ENCODE results near the gene PNPLA2. TPM values are rescaled to one million over a fixed set of nuclear protein-coding genes. Genes with fewer than 3 reads are reported as not detected.

Gene PNPLA2
- total RNA-seq, 4 donors from 2014 or later: 16.9 to 96.2 (median 37.1) TPM

DNA sequence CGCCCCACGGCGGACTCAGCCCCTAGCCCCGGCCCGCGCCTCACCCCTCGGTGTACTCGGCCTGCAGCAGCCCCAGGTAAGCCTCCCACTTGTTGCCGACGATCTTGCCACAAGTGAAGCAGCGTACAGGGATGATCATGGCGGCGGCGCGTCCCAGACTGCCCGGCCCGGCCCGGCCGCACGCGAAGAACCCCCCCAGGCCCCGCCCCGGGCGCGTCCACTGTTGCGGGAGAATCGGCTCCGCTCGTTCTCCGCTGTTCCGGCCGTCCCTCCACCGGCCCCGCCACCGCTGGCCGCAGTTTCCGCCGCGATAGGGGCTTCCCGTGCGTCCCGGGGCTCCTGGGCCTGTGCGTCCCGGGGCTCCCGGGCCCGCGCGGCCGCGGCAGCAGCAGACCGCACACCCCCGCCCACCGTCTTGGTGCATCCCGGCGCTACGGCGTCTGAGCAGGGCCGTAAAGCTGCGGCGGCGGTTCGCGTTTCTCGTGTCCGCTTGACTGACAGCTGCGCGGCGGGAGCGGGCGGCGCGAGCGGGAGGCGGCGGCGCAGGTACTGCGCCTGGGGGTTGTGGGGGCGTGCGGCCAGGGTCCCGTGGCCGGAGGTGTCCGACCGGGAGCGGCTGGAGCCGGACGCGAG lies 23.8 kb downstream of the PNPLA2 start, which contains the start of the genes POLR2L and TSPAN4:
Gene POLR2L, minus strand, starts transcription at position 160 of the 633 bp plus-strand sequence. Its CDS starts 21 bp downstream, at position 139.
Gene TSPAN4, plus strand, starts transcription at position 483 of the 633 bp plus-strand sequence. CDS start 7,453 bp downstream, outside the sequence.
- intact Hi-C loops (cut with DNase I; ENCODE audit: low total_unique reads): no loop called here
- H3K27ac ChIP-seq: peak within 1 kb of the TSS; percentile 95 to 97
- peaks cover 7 to 25% of the 10 kb centered on the region in 2 donors for H3K4me1 ChIP-seq
- H3K9me3 ChIP-seq: no peaks in the 10 kb centered on the region
- H3K4me3 ChIP-seq: peak within 1 kb of the TSS; percentile 71 to 99
- DNase-seq: peak; percentile 86 to 90
- no peaks in the 10 kb centered on the region for H3K36me3 ChIP-seq
- peak; percentile 86 for TF ChIP-seq POLR2A (IDR thresholded peaks at IDR 0.05)
- TF ChIP-seq, protein P1, sequence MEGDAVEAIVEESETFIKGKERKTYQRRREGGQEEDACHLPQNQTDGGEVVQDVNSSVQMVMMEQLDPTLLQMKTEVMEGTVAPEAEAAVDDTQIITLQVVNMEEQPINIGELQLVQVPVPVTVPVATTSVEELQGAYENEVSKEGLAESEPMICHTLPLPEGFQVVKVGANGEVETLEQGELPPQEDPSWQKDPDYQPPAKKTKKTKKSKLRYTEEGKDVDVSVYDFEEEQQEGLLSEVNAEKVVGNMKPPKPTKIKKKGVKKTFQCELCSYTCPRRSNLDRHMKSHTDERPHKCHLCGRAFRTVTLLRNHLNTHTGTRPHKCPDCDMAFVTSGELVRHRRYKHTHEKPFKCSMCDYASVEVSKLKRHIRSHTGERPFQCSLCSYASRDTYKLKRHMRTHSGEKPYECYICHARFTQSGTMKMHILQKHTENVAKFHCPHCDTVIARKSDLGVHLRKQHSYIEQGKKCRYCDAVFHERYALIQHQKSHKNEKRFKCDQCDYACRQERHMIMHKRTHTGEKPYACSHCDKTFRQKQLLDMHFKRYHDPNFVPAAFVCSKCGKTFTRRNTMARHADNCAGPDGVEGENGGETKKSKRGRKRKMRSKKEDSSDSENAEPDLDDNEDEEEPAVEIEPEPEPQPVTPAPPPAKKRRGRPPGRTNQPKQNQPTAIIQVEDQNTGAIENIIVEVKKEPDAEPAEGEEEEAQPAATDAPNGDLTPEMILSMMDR (IDR thresholded peaks at IDR 0.05): peak in 2 of 4 experiments; percentile 47 to 48
- no peaks in the 10 kb centered on the region for H3K27me3 ChIP-seq

DNA sequence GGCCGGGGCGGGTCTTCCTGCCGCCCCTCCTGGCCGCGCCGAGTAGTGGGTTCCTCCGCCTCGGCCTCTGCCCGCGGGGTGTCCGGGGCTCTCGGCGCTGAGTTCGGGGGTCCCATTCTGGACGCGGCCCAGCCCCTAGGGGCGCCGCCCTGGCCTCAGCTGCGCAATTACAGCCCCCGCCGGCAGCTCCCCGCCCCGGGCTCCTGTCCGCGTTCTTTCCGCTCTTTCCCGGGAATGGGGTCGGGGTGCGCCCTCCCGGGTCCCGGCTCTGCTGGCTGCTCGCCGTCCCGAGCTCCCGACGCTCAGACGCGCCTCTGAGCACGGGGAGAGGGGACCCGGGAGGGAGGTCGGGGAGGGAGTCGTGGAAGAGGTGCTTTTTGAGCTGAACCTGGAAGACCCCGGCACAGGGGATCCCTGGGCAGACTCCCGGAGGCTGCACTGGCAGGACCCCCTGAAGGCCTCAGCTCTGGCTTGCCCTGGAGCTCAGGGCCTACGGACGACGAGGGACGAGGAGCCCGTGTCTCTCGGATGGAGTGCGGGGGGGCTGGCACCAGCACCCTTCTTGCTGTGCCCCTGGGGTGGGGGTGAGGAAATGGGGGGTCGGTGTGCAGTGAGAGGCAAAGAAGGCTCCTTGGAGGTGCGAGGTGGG lies 24.5 kb downstream of the PNPLA2 start:
- no peak for TF ChIP-seq POLR2A (IDR thresholded peaks at IDR 0.05)
- TF ChIP-seq, protein P1 (IDR thresholded peaks at IDR 0.05): peak in 1 of 4 experiments; percentile 19
- H3K9me3 ChIP-seq: no peaks in the 10 kb centered on the region
- no peaks in the 10 kb centered on the region for H3K27me3 ChIP-seq
- H3K27ac ChIP-seq: peak overlapping the region; percentile 95 to 97
- H3K36me3 ChIP-seq: no peaks in the 10 kb centered on the region
- peaks cover 7 to 25% of the 10 kb centered on the region in 2 donors for H3K4me1 ChIP-seq
- intact Hi-C loops (cut with DNase I; ENCODE audit: low total_unique reads): no loop called here
- peak in 1 of 2 donors; percentile 43 for DNase-seq
- H3K4me3 ChIP-seq: peak overlapping the region; percentile 71 to 99

DNA sequence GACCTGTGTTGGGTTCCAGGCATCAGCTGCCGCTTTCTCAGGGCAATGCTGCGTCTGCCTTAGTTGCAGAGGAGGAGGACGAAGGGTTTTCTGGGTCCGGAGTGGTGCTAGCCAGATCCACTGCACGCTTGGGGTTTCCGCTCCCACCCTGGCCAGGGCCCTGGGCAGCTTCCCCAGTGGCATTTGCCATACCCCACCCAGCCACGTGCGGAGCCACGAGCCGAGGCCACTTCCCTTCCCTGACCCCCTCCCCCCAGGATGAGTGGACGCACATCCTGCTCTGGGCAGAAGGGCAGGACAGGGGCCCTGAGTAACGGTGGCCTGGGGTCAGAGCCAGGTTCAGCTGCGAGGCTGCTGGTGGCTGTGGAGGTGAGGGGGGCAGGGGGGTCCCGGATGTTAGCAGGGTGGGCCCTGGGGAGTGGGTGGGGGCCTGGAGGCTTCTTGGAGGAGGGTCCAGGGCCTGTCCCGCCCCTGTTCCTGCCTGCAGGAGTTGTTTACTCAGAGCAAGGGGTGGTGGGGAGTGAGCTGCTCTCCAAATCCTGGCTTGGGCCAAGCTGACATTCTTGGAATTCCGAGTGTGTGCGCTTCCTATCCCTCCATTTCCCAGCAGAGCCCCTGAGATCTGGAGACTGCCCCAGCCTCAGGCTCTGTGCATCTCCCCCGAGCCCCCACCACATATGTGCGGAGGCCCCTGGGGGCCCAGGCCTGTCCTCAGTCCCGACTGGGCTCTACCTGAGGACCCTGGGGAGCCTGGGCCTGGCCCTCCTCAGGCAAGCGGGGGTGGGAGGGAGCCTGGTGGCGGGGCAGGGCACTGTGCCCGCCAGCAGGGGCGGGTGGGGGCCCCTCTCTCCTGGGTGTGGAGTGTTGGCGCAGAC lies 25.3 kb downstream of the PNPLA2 start:
- Histone ChIP-seq H3K4me3 (peak overlapping the region; percentile 71 to 99), H3K27ac (peak overlapping the region; percentile 95 to 97), H3K9me3 (no peaks in the 10 kb centered on the region), H3K27me3 (no peaks in the 10 kb centered on the region), H3K4me1 (peaks cover 15 to 28% of the 10 kb centered on the region in 2 donors), H3K36me3 (no peaks in the 10 kb centered on the region)
- DNase-seq: peak; percentile 90 to 94
- TF ChIP-seq, protein P1 (IDR thresholded peaks at IDR 0.05): peak in 1 of 4 experiments; percentile 25
- TF ChIP-seq POLR2A (IDR thresholded peaks at IDR 0.05): peak; percentile 4 to 57
- intact Hi-C loops (cut with DNase I; ENCODE audit: low total_unique reads): no loop called here

DNA sequence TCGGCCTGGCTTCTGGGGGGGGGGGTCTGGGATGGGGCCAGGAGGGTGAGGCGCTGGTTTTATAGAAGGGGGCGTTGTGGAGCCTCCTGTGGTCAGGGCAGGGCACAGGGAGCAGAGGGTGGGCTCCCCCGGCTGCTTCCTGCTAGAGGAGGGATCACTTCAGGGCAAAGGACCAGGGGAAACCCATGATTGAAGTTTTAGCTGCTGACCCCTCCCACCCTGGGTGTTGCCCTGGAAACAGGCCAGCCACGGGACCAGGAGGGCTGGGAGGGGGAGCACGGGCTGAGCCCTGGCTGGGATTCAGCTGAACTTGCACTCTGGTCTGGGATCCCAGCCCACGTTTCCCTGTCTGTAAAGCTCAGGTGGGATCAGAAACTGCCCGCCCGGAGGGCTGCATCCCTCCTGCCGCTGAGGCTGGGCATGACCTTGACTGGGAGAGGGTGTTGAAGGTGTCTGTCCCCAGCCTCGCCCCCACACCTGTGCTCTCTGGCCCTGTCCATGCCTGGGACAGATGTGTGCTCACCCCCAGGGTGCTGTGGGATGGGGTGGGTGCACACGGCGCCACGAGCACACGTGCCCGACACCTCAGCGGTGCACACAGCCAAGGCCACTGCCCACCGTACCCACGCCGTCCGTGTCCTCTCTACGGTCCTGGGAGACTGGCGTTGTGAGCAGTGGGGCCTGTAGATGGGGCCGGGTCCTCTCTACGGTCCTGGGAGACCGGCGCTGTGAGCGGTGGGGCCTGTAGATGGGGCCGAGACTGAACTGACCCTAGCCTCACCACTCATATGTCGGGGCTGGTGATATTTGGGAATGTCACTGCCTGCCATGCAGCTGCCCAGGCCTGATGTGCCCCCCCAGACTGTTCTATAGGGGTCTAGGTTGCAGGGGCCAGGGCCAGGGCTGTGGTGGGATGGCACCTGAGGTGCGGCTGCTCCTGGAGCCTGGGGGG lies 26.3 kb downstream of the PNPLA2 start:
- peak; percentile 96 for DNase-seq
- Histone ChIP-seq H3K9me3 (no peaks in the 10 kb centered on the region), H3K4me3 (peak overlapping the region; percentile 71 to 99), H3K27ac (peak overlapping the region; percentile 95 to 97), H3K27me3 (no peaks in the 10 kb centered on the region), H3K4me1 (peaks cover 17 to 34% of the 10 kb centered on the region in 2 donors), H3K36me3 (no peaks in the 10 kb centered on the region)
- TF ChIP-seq, protein P1 (IDR thresholded peaks at IDR 0.05): peak in 1 of 4 experiments; percentile 14
- no peak for TF ChIP-seq POLR2A (IDR thresholded peaks at IDR 0.05)
- intact Hi-C loops (cut with DNase I; ENCODE audit: low total_unique reads): no loop called here

All from uterus (tissue), 4 donors.